ENCODE data around the gene NEK4.

The NEK4 gene

GRCh38 chr3:52770496-52771333 lies at the start of gene NEK4:
NEK4 (minus strand) TSS chr3:52770940; CDS start chr3:52770746, 194 bp downstream.
- TF ChIP-seq CTCF (IDR thresholded peaks at IDR 0.05; ENCODE audit: low read depth, low read length) = no peak; the same call in 1 of the 2 replicates
- peak; percentile 59 for DNase-seq (ENCODE audit: extremely low read depth, low read depth)

- no peak for TF ChIP-seq CTCF (IDR thresholded peaks at IDR 0.05; ENCODE audit: low read depth, low read length)
- DNase-seq (ENCODE audit: extremely low read depth, low read depth) = no peak
These were observed 49.2 kb upstream of the NEK4 start for GRCh38 chr3:52819936-52820335.

GRCh38 chr3:52817860-52818259 lies 47.1 kb upstream of the NEK4 start:
- no peak for DNase-seq (ENCODE audit: extremely low read depth, low read depth)
- TF ChIP-seq CTCF (IDR thresholded peaks at IDR 0.05; ENCODE audit: low read depth, low read length) = no peak

- DNase-seq (ENCODE audit: extremely low read depth, low read depth) = no peak
- no peak for TF ChIP-seq CTCF (IDR thresholded peaks at IDR 0.05; ENCODE audit: low read depth, low read length)
These were observed 46.5 kb upstream of the NEK4 start for GRCh38 chr3:52817221-52817620.

- no peak for DNase-seq (ENCODE audit: extremely low read depth, low read depth)
- no peak for TF ChIP-seq CTCF (IDR thresholded peaks at IDR 0.05; ENCODE audit: low read depth, low read length)
These were observed 45.9 kb upstream of the NEK4 start for GRCh38 chr3:52816654-52817053.

GRCh38 chr3:52816199-52816598 lies 45.5 kb upstream of the NEK4 start:
- no peak for TF ChIP-seq CTCF (IDR thresholded peaks at IDR 0.05; ENCODE audit: low read depth, low read length)
- DNase-seq (ENCODE audit: extremely low read depth, low read depth) = no peak

- TF ChIP-seq CTCF (IDR thresholded peaks at IDR 0.05; ENCODE audit: low read depth, low read length) = no peak
- no peak for DNase-seq (ENCODE audit: extremely low read depth, low read depth)
These were observed 43.1 kb upstream of the NEK4 start for GRCh38 chr3:52813810-52814209.

Measured in AG09319 (cell line).